CD4-positive, CD25-positive, alpha-beta regulatory T cell (primary cell): ENCODE measurements around the gene NEK11. TPM values are rescaled to one million over a fixed set of nuclear protein-coding genes. Genes with fewer than 3 reads are reported as not detected.

Source experiments
- ATAC-seq, 2 donors: fragments of 150-1000 bp; cut with Tn5 transposase; one replicate each; pipeline ENCODE4 v1.10.0; 2021; ENCODE audit warnings: low read depth in 2 of 2, moderate number of reproducible peaks in 2 of 2, moderate library complexity in 1 of 2
- DNase-seq, 3 donors: peaks; one replicate each; pipeline versions ENCODE4 v3.0.0 to v3.0.0-alpha.2; 2012 to 2022; ENCODE audit warnings: mixed read lengths in 1 of 3
- H3K27ac ChIP-seq: one replicate; pipeline ENCODE4 v1.7.0; 2013; ENCODE audit warnings: mild to moderate bottlenecking, low read length; ENCODE audit not compliant: insufficient read depth, poor library complexity, severe bottlenecking
- H3K27me3 ChIP-seq: one replicate; pipeline ENCODE4 v1.7.0; 2013; ENCODE audit warnings: low read length; ENCODE audit not compliant: control insufficient read depth, insufficient read depth
- H3K36me3 ChIP-seq: one replicate; pipeline ENCODE4 v1.7.0; 2013; ENCODE audit warnings: mild to moderate bottlenecking, low read length, moderate library complexity; ENCODE audit not compliant: control insufficient read depth, insufficient read depth
- H3K4me1 ChIP-seq: 2 replicates; pipeline ENCODE4 v1.7.0; 2013; ENCODE audit warnings: mild to moderate bottlenecking, low read length; ENCODE audit not compliant: insufficient read depth, control insufficient read depth, poor library complexity, severe bottlenecking
- H3K4me3 ChIP-seq: one replicate; pipeline ENCODE4 v1.7.0; 2013; ENCODE audit warnings: low read depth, mild to moderate bottlenecking, low read length, moderate library complexity
- H3K9me3 ChIP-seq, 2 experiments: 1 replicate in 1 of 2; 2 replicates in 1 of 2; pipeline ENCODE4 v1.7.0; 2013; ENCODE audit warnings: low read length in 2 of 2, mild to moderate bottlenecking in 1 of 2, moderate library complexity in 1 of 2; ENCODE audit not compliant: control insufficient read depth in 2 of 2
- H3K27ac Mint-ChIP-seq, 3 donors: one replicate each; pipeline ENCODE4 v1.8.0; 2020 to 2022; ENCODE audit warnings: mild to moderate bottlenecking in 3 of 3, mixed read lengths in 3 of 3, moderate library complexity in 2 of 3
- H3K27me3 Mint-ChIP-seq: one replicate; pipeline ENCODE4 v1.8.0; 2022; ENCODE audit warnings: mild to moderate bottlenecking, mixed read lengths
- H3K36me3 Mint-ChIP-seq: one replicate; pipeline ENCODE4 v1.8.0; 2020; ENCODE audit warnings: mixed read lengths
- H3K4me1 Mint-ChIP-seq, 4 donors: one replicate each; pipeline ENCODE4 v1.8.0; 2020 to 2022; ENCODE audit warnings: mixed read lengths in 4 of 4, mild to moderate bottlenecking in 1 of 4
- H3K4me3 Mint-ChIP-seq, 4 donors: one replicate each; pipeline ENCODE4 v1.8.0; 2020 to 2022; ENCODE audit warnings: mild to moderate bottlenecking in 4 of 4, mixed read lengths in 4 of 4, moderate library complexity in 3 of 4
- H3K9me3 Mint-ChIP-seq, 7 donors: one replicate each; pipeline ENCODE4 v1.8.0; 2020 to 2022; ENCODE audit warnings: mixed read lengths in 7 of 7, mild to moderate bottlenecking in 3 of 7, moderate library complexity in 2 of 7
- polyA plus RNA-seq, 4 donors: library from polyadenylated mRNA; unstranded; fragments of 300-500 nt; fragmentation: Illumina TruSeq; gene quantifications; one replicate each; pipeline ENCODE4 v1.2.3, GENCODE V29; 2021
- total RNA-seq: library from RNA; stranded (reverse); gene quantifications from one replicate; pipeline ENCODE4 v1.2.3, GENCODE V29; 2022

The NEK11 gene
- total and polyA plus RNA-seq, 5 donors from 2014 or later = 1.1 to 3.3 (median 1.7) TPM

DNA sequence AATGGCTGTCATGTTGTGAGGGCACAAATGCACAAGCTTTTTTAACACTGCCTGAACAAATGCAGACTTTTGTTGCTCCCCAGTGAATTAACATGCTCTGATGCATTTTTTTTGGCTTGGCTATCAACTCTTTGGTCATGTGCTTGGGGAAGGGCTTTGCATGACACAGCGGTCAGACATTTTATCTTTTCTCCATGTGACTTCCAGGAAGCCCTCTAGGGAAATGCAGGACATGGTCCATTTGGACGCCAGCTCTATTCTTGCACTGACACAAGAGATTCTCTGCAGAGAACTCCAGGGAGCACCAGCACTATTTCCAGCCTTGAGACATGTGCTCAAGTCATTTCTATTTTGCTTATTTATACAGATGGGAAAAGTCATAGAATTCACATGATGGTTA, 46.2 kb downstream of the NEK11 start:
- Histone ChIP-seq H3K4me3 (no peak overlapping the region), H3K36me3 (no peaks in the 10 kb centered on the region), H3K27me3 (no peaks in the 10 kb centered on the region), H3K4me1 (no peaks in the 10 kb centered on the region), H3K9me3 (no peaks in the 10 kb centered on the region), H3K27ac (no peak overlapping the region)
- Mint-ChIP-seq H3K4me3 (no peak overlapping the region), H3K27ac (no peak overlapping the region), H3K36me3 (no peaks in the 10 kb centered on the region), H3K9me3 (no peaks in the 10 kb centered on the region), H3K27me3 (no peaks in the 10 kb centered on the region), H3K4me1 (peaks cover 0 to 10% (median 1%) of the 10 kb centered on the region in 4 donors)
- ATAC-seq (no peak), DNase-seq (no peak)

DNA sequence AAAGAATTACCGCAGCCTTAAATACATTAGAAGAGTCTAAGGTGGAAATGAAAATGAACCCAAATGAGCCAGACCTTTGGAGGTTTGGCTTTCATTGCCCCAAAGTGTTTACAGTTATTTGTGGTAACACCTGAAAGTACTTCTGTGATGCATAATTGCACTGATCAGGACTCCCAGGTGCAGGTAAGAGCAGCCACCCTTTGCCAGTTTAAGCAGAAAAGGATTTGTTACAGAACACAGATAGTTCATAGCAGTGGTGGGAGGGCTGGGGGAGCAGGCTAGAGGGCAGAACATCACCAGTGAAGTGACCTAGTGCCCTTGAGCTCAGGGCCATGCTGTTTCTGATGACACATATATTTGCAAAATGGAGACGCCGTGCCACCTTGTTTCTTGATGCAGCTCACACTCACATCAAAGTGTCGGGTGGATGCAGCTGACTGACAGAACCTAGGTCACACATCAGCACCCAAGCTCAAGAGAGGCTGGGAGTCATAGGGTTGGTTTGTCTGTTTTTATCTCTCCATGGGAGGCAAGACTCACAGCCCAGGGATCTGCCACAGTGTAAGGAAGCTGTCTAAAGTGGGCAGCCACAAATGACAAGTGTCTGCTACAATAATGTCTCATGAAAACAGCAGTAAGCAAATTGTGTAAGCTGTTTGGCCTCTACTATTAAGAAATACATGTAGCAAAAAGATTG, 49.1 kb downstream of the NEK11 start:
- H3K27me3 Mint-ChIP-seq = no peaks in the 10 kb centered on the region
- ATAC-seq = peak in 1 of 2 donors; percentile 12
- Histone ChIP-seq H3K27ac (no peak overlapping the region), H3K4me1 (no peaks in the 10 kb centered on the region), H3K9me3 (no peaks in the 10 kb centered on the region), H3K36me3 (no peaks in the 10 kb centered on the region), H3K4me3 (no peak overlapping the region), H3K27me3 (no peaks in the 10 kb centered on the region)
- H3K9me3 Mint-ChIP-seq = no peaks in the 10 kb centered on the region
- no peak overlapping the region for H3K4me3 Mint-ChIP-seq
- no peaks in the 10 kb centered on the region for H3K36me3 Mint-ChIP-seq
- no peak overlapping the region for H3K27ac Mint-ChIP-seq
- no peak for DNase-seq
- peaks cover 0 to 10% (median 1%) of the 10 kb centered on the region in 4 donors for H3K4me1 Mint-ChIP-seq

DNA sequence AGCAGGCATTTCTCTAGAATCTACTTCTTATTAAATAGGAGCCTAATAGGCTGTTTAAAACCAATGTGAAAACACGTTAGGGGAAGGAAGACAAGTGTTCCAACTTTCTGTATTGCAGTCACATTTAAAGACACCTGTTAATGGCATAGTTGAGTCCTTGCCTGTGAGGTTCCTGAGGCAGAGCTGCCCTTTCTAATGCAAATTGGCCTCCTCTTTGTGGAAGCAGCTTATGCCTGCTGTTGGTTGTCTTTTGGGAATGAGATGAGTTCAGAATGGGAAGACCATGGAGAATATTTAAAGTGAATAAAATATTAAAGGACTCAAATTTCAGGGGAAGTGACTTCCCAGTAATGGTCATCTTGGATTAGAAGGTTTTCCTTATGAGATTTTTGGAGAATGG, 51.2 kb downstream of the NEK11 start:
- H3K27ac Mint-ChIP-seq = no peak overlapping the region
- no peaks in the 10 kb centered on the region for H3K4me1 Mint-ChIP-seq
- no peak overlapping the region for H3K4me3 Mint-ChIP-seq
- no peaks in the 10 kb centered on the region for H3K4me1 ChIP-seq
- ATAC-seq (no peak), DNase-seq (no peak)
- no peaks in the 10 kb centered on the region for H3K9me3 ChIP-seq
- H3K36me3 Mint-ChIP-seq = peaks cover 3% of the 10 kb centered on the region
- no peak overlapping the region for H3K4me3 ChIP-seq
- H3K27me3 Mint-ChIP-seq = no peaks in the 10 kb centered on the region
- H3K27me3 ChIP-seq = no peaks in the 10 kb centered on the region
- H3K36me3 ChIP-seq = no peaks in the 10 kb centered on the region
- H3K9me3 Mint-ChIP-seq = no peaks in the 10 kb centered on the region
- H3K27ac ChIP-seq = no peak overlapping the region

DNA sequence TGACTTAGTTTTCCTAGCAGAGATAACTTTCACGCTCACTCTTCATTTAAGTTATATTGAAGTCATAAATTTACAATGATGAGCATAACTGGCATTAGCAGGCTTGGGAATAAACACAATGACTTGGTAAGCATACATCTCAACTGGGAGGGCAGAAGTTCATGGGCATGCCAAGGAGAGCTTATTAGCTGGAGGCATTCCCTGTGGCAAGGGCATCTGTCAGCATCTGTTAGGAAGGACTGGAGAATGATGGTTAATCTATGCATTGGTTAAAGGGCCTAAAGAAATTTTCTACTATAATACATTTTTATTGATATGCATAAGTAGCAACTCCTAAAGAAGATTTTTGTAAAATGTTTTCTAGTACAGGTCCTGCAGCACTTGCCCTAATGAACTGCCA, 52.4 kb downstream of the NEK11 start:
- no peak overlapping the region for H3K4me3 Mint-ChIP-seq
- Histone ChIP-seq H3K36me3 (no peaks in the 10 kb centered on the region), H3K9me3 (no peaks in the 10 kb centered on the region), H3K27ac (no peak overlapping the region), H3K4me1 (no peaks in the 10 kb centered on the region), H3K4me3 (no peak overlapping the region), H3K27me3 (no peaks in the 10 kb centered on the region)
- DNase-seq = no peak
- no peaks in the 10 kb centered on the region for H3K9me3 Mint-ChIP-seq
- H3K36me3 Mint-ChIP-seq = peaks cover 3% of the 10 kb centered on the region
- H3K4me1 Mint-ChIP-seq = peaks cover 0 to 4% (median 2%) of the 10 kb centered on the region in 4 donors
- H3K27ac Mint-ChIP-seq = no peak overlapping the region
- no peak for ATAC-seq
- no peaks in the 10 kb centered on the region for H3K27me3 Mint-ChIP-seq

DNA sequence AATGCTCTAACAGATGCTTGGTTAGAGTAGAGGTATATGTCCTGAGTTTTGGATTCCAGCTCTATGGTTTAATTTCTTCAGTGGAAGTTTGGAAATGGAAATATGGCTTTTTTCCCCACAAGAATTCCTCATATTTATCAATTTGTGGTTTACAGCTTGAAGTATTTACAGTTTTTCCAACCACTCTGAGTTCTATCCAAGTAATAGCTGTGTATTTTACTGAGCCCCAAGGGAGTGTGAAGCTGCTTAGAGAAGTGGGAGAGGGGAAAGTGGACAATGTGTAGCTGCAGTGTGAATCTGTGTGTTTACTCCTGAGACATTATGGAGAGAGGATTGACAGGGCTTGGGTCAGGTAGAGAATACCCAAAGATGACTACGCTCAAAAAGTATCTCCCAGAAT, 54.5 kb downstream of the NEK11 start:
- Histone ChIP-seq H3K27ac (no peak overlapping the region), H3K4me1 (no peaks in the 10 kb centered on the region), H3K27me3 (no peaks in the 10 kb centered on the region), H3K9me3 (no peaks in the 10 kb centered on the region), H3K36me3 (no peaks in the 10 kb centered on the region), H3K4me3 (no peak overlapping the region)
- Mint-ChIP-seq H3K4me1 (peaks cover 0 to 6% (median 2%) of the 10 kb centered on the region in 4 donors), H3K4me3 (no peak overlapping the region), H3K9me3 (no peaks in the 10 kb centered on the region), H3K27ac (no peak overlapping the region), H3K27me3 (no peaks in the 10 kb centered on the region), H3K36me3 (peaks cover 3% of the 10 kb centered on the region)
- DNase-seq = no peak
- ATAC-seq = no peak

DNA sequence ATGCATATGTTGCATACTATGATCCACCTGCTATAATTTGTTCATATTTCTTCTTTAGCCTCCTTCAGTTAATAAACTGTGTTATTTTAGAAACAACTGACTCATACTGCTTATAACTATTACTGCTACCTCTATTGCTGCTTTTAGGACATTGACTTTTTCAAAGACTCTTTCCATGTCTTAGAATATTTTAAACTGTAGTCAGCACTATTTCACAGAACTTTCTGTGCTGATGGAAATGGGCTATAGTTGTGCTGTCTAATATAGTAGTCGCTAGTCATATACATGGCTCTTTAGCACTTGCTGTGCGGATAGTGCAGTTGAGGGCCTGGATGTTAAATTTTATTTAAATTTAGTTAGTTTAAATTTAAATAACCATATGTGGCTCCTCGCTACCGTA, 55.6 kb downstream of the NEK11 start:
- no peak for ATAC-seq
- Mint-ChIP-seq H3K4me3 (no peak overlapping the region), H3K9me3 (no peaks in the 10 kb centered on the region), H3K27ac (no peak overlapping the region), H3K27me3 (no peaks in the 10 kb centered on the region), H3K36me3 (peaks cover 3% of the 10 kb centered on the region), H3K4me1 (peaks cover 0 to 6% (median 2%) of the 10 kb centered on the region in 4 donors)
- Histone ChIP-seq H3K4me1 (no peaks in the 10 kb centered on the region), H3K4me3 (no peak overlapping the region), H3K9me3 (no peaks in the 10 kb centered on the region), H3K36me3 (no peaks in the 10 kb centered on the region), H3K27ac (no peak overlapping the region), H3K27me3 (no peaks in the 10 kb centered on the region)
- DNase-seq = no peak

DNA sequence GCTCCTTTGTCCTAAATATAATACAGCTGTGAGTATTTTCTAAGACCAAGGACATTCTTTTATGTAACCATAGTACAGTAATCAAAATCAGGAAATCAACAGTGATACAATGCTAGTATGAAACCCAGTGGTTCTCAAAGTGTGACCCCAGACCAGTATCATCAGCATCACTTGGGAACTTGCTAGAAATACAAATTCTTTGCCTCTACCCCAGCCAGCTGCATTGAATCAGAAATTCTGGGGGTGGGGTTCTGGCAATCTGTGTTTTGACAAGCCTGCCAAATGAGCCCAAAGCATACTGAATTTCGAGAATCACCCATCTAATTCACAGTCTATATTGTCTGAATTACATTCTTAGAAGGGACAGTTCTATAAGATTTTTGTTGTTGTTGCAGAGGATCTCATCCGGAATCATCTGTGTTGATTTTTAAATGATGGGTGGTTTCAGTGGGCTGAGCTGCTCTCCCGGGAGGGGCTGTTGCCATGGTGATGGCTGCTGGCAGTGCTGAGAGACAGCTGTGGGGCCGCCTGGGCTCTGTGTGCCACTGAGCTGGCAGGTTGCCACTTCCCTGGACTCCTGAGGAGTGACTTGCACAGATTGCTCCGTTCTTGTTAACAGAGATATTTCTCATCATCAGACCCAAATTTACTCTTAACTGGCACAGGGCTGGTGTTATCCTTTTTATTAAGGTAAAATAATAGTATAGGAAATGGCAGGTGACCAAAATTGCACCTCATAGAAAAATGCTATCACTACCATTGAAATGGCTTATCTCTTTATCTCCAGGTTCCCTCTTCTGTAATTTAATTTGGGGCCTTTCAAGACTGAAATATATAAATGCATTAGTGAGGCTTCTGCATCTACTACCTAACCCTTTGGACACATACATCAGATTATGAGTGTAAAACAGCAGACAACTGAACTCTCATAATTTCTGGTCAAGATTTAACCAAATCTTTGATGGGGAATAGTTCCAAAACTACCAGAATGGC, 56.5 kb downstream of the NEK11 start:
- H3K27ac ChIP-seq = no peak overlapping the region
- Mint-ChIP-seq H3K36me3 (peaks cover 3% of the 10 kb centered on the region), H3K9me3 (no peaks in the 10 kb centered on the region), H3K27me3 (no peaks in the 10 kb centered on the region), H3K4me3 (no peak overlapping the region), H3K27ac (no peak overlapping the region), H3K4me1 (peaks cover 0 to 6% (median 2%) of the 10 kb centered on the region in 4 donors)
- H3K36me3 ChIP-seq = no peaks in the 10 kb centered on the region
- DNase-seq (no peak), ATAC-seq (no peak)
- H3K4me1 ChIP-seq = no peaks in the 10 kb centered on the region
- no peaks in the 10 kb centered on the region for H3K9me3 ChIP-seq
- H3K27me3 ChIP-seq = no peaks in the 10 kb centered on the region
- no peak overlapping the region for H3K4me3 ChIP-seq
